ENCODE measurements around the gene STK32B.

GRCh38 chr4:5217421-5217820 lies 166.1 kb downstream of the STK32B start:
- TF ChIP-seq CTCF (IDR thresholded peaks at IDR 0.05) = no peak
- no peak for TF ChIP-seq EZH2 (IDR thresholded peaks at IDR 0.05; ENCODE audit: borderline replicate concordance, insufficient read depth, low read depth, low read length, poor library complexity, severe bottlenecking)
